Esophagus mucosa (tissue), 1 donor: ENCODE data around the gene CHKA. TPM values are rescaled to one million over a fixed set of nuclear protein-coding genes. Genes with fewer than 3 reads are reported as not detected.
A peak's percentile ranks its signal among the peaks of the same experiment; 100 is the strongest.

Experiments
- ATAC-seq: fragments of 200-7000 bp; cut with Tn5 transposase; one replicate; pipeline ENCODE4 v1.9.1; 2020
- total RNA-seq: library from RNA; stranded (reverse); gene quantifications from one replicate; pipeline ENCODE4 v1.2.4, GENCODE V29; 2023
- donor health status: DM: yes; HTN: yes; CAD: no.

Gene CHKA
- total RNA-seq, 1 donor from 2014 or later = 2.3 TPM

DNA sequence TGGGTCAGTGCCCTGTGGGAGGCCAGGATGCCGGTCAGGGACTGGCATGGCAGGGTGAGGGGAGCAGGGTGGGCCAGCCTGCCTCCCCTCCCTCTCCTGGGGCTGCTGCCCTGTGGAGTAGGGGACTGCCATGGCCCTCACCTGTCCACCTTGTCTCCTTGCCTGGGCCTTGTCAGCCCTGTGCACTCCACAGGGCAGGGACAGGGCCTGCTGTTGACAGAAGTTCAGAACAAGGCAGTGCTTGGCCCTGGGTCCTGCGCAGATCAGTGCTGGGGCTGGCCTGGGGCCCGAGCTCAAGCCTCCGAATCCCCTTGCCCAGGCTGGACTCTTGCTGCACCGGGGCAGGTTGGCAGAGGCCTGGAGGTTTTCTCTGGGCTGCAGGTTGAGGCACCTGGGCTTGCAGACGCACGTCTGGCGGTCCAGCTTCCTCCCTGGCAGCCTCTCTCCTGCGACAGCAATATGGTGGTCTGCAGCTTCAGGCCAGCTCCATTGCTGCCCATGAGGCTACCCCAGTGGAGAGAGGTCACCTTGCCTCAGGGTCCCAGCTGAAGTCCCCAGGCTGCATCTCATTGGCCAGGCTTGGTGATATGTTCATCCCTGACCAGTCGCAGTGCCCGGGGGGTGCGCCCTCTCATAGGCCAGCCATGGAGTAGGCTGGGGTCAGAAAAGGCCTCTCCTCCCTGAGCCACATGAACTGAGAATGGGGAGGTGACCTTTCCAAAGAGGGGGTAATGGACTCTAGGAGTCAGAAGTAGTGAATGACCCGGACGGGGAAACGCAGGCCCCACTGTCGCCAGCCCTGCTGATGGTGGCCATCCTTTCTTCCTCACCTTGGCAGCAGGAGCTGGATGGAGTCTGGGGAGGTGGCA, 21.5 kb upstream of the CHKA start:
- peak; percentile 2 for ATAC-seq

DNA sequence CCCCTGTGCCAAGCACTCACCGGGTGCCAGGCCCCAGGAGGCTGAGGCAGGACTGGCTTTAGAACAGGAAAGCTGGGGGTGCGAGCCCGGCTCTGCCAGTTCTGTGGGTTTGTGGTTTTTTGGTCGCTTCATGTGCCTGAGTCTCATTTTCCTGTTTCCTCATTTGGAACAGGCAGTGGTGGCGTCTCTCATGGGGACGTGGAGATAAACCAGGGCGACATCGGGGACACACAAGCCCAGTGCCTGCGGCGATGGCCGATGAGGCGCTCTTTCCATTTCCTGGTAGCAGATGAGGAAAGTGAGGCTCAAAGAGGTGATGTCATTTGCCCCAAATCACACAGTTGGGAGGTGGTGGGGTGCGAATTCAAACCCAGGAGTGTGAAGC, 20.8 kb upstream of the CHKA start:
- ATAC-seq = peak; percentile 55

DNA sequence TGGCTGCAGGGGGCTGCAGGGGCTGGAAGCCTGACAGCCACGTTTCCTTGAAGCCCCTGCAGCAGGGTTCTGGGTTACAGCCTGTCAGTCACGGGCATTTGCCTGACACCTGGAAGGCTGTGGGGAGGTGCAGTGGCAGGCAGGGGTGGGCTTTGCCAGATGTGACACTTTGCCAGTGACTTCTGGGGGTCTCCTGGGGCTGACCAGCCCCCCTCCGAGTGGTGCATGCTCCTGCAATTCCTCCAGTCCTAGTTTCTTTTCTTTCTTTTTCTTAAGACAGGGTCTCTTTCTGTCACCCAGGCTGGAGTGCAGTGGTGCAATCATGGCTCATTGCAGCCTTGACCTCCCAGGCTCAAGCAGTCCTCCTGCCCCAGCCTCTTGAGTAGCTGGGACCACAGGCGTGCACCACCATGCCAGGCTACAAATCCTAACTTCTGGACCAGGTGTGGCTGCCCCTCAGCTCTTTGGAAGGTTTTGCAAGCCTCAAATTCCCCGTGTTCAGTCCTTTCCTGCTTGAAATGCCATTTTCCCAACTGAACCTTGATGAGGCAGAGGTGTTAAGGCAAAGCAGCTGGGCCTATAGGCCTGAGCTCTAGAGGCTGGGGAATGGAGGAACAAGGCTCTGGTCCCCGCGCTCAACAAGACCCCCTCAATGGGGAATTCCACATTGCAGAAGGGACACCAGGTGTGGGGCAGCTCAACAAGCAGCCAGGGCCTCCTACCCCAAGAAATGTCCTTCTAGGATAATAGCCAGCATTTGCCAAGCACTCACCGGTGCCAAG, 20.2 kb upstream of the CHKA start:
- ATAC-seq = no peak

DNA sequence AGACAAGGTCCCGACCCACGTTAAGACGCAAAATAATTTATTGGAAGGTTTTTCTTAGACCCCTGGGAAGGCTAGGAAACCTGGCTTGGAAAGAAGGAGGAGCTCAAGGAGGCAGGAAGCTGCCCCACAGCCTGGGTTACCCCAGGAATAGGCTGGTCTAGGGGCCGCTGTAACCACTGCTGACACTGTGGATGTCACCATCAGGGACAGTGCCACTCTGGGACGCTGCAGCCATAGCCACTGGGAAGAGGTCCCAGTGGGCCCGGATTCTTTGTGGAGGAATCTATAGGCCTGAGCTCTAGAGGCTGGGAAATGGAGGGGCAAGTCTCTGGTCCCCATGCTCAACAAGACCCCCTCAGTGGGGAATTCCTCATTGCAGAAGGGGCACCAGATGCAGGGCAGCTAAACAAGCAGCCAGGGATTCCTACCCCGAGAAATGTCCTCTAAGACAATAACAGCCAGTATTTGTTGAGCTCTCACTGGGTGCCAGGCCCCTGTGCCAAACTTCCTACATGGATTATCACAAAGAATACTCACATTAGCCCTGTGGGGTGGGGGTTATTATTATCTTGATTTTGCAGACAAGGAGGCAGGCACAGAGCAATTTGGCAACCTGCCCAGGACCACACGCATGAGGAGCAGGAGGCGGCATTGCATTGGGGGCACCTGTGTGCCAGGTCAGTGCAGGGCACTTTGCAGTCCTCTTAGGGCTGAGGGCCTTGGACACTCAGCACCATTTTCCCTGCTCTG, 19.5 kb upstream of the CHKA start:
- no peak for ATAC-seq

DNA sequence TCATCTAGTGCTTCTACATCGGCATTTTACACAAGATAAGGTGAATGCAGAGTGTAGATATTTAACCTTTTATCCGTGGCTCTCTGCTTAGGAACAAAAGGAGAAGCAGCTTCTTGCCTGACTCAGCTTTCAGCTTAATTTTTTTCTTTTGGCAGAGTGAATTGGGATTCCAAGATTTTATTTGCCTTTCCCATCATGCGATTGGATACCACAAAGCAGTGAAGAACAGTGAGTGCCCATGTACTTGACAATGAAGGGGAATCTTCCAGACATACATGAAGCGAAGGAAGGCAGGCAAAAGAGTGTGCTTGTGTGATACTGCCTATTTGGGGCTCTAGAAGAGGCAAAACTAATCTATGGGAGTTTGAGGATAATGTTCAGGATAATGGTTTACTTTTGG, 17.0 kb upstream of the CHKA start:
- ATAC-seq = no peak

DNA sequence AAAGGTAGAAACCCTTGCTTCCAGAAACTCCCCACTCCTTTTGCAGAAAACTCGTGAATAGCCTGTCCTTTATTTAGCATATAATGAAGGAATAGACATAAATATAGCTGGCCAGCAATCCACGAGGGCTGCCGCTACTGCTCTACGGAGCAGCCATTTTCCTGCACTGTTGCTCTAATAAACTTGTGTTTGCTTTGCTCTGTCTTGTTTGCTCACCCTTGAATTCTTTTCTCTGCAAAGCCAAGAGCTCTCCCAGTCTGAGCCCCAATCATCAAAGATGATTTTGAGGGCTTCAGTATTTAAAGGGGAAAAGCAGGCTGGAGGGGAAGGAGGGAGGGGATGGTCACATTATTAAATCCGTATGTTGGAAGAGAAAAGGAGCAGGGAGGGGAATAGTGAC, 16.6 kb upstream of the CHKA start:
- no peak for ATAC-seq

DNA sequence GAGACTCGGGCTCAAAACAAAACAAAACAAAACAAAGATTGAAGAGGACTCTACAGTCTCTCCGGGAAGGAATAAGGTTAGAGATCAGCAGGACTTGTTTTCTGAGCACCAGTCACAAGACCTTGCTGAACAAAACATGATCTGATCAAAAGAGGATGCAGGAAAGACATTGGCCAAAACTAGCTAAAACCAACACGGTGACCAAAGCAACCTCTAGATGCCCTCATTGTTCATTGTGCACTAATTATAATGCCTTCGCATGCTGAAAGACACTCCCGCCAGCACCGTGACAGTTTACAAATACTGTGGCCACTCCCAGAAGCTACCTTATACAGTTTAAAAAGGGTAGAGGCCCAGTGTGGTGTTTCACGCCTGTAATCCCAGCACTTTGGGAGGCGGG, 15.7 kb upstream of the CHKA start:
- ATAC-seq = no peak

DNA sequence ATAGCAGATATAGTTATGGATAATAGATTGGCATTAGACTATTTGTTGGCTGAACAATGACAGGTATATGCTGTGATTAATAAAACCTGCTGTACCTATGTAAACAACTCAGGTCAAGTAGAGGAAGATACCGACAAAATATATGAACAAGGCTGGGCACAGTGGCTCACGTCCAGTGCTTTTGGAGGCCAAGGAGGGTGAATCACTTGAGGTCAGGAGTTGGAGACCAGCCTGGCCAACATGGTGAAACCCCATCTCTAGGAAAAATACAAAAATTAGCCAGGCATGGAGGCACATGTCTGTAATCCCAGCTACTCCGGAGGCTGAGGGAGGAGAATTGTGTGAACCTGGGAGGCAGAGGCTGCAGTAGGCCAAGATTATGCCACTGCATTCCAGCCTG, 14.0 kb upstream of the CHKA start:
- ATAC-seq = peak; percentile 29

DNA sequence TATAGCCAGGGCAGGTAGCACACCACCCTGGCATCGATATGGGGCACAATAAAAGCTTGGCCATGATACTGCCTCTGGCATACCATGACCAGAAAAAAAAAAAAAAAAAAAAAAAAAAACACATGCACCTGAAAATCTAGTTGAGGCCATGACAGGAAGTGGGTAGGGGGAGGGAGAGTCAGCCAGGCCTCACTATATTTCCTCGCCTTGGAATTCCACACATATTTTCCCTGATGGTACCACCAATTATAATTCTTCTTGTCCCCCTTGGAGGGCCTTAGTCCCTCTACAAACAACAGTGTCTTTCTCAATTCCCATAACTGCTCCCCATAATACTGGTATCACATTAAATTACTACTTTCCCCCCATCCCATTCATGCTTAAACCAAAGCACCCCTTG, 12.6 kb upstream of the CHKA start:
- no peak for ATAC-seq

DNA sequence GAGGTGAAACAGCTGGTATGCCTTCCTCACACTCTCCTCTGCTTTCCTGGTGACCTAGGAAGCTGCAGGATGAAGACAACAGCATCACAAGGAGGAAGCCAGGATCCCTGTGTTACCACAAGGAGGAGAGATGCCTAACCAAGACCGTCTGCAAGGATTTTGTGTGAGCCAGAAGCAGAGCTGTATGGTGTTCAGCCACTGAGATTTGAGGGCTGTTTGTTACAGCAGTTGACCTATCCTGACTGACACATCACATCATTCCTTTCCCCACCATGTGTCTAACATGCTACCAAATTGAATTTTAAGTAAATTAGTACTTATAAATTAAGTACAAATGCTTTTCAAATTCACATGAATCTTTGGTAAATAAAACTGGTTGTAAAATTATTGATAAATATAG, 8.9 kb upstream of the CHKA start:
- ATAC-seq = no peak

DNA sequence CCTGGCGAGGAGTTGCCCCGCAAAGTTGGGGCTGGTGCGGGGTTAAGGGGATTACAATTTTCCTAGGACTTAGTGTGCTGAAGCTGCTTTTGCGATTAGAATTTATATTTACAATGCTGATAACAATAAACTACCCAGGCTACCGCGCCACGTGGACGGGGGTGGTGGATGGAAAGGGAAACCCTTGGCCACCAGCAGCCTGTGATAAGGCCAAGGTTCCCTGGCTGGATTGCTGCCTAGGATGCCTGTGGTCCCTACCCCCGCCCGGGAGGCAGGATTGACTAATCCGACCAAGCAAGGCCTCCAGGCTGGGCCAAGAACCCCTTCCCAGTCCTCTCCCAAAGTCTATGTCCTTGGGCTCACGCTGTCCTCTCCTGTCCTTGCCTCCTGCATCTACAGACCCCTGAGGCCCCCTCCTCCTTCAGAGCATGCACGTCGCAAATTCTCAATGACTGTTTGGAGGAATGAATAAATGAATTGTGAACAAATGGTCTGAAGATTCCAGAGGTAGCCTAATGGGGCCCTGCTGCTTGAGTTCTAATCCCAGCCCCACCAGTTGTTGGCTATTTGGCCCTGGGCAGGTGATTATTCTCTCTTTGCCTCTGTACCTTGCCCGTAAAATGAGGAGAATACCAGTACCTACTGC, 7.6 kb upstream of the CHKA start:
- no peak for ATAC-seq

DNA sequence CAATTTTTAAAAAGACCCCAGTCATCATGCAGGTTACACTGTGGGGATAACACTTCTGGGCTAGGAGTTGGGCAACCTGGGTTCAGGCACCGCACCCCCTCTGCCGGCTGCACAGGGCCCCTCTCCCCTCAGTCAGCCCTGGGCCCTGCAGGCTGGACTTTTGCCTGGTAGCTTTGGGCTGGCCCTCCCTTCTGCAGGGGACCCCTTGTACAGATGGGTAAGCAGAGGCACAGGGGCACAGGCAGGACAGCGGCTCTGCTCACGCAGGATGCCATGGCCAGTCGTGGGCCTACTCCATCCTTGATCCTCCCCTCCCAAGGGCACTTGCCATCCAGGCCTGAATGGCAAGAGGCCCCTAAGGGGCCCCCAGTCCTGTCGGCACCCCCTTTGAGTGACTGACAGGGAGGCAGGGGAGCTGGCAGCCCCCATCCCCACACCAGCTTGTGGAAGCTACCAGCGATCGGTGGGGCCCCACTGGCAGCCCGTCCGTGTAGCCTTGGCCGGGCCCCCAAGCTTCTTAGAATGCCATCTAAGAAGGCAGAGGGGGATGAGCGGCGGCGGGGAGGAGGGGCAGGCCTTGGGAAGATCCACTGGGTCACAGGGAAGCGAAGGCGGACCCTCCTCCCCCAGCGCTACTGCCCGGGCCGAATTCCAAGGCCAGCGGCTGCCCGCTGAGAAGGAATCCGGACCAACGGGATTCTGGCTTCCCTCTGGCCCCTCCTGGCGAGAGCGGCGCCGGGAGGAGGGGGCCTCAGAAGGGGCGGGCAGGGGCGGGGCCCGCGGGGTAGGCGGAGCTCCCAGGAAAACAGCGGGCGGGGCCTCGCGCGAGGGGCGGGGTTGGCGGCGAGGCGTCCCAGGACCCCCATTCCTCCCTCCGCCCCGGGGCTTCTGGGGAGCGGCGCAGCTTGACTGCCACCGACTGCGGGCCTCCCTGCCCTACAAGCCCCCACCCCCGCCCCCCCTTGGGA, 6.8 kb upstream of the CHKA start:
- ATAC-seq = peak; percentile 47

DNA sequence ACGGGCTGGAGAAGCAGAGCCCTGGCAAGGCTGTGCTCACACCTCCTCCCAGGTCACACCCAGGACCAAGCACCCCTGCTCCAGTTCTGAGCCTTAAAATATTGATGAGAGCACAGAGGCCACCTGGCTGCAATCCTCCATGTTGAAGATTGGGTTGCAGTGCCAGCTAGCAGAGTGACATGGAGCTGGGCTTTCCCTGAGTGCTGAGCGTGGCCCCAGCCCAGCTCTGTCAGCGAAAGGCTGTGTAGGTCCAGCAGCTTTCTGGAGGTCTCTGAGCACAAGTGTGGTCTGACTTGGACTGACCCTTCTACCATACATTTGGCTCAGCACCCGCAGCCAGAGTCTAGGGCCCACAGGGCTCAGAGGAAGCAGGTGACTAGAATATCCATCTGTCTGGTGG, 4.0 kb upstream of the CHKA start:
- ATAC-seq = no peak

DNA sequence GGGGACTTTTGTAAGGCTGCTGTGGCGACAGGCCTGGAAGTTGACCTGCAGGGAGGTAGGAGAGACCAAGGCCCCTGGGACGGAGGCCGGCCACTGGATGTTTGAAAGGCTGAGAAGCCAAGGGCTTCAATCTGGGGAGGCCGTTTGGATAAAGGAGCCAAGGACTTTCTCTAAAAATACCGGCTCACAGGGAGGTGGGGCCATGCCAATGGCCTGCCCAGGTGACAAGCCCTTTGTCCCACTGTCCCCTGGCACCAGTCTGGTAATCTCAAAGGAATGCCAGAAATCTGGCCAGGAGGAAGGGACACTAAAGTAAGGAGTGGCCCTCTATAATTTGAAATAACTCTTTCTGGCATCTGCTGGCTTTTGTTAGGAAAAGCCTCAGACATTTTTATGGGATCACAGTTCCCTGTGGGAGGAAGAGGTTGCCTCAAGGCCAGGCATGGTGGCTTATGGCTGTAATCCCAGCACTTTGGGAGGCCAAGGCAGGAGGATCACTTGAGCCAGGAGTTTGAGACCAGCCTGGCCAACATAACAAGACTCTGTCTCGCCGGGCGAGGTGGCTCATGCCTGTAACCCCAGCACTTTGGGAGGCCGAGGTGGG, 1.9 kb upstream of the CHKA start:
- ATAC-seq = no peak

DNA sequence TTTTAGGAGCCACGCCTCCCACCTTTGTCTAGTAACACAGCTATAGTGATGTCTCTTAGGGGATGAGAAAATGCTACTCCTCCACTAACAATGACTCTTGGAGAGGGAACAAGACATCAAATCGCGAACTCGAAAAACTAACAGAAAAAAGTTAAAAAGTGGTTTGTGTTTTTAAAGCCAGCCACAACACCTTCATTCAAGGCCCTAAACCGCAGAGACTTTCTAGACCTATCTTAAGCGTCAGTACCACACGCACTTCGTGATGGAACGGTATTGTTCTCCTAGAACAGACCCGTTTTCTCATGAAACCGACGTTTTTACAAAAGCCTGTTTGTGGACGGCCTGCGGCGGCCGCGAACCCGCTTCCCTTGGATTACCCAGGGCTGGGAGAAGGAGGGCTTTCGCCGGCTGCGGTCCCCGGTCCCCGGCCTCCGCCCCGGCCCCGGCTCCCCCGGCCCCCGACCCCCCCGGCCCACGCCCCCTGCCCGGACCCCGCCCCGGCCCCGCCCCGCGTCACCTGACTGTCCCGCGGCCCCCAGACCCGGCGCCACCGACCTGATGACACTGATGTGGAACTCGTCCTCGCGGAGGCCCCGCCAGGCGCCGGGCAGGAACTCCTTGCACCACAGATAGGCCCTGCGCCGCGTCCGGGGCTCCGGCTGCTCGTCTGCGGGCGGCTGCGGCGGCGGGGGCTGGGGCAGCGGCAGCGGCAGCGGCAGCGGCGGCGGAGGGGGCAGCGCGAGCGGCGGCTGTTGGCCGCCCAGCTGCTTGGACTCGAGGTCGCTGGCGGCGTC, 718 bp downstream of the CHKA start:
- no peak for ATAC-seq

DNA sequence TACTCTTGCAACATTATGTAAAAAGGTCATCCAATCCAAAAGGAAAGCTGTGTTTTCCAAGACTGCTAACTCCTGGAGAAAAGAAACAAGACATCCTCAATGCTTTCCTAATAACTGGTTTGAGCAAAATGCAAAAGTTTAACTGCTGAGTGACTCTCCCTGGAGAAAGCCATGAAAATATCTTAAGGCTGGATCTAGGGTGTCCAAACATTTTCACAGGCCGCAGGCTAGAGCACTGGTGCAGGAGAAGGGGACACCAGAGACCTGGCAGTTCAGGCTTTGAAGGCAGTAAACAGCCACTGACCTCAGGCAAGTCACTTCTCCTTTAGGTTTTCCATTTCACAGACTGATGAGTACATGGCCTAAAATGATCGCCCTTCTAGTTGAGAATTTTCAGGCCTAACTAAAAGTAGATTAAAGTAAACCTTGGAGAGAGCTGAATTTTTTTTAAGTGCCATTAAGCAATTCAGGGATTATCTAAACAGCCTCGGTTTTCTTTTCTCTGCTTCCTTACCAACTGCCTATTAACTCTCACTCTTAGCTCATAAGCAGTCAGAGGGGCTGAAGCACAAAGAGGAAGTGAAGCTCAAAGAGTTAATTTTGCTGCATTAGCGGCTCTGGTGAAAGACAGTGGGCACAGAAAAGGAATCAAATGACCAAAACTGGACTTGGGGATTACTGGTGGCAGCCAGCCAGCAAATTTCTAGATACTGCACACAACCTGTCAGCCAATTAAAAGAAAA, 2.3 kb downstream of the CHKA start:
- no peak for ATAC-seq

DNA sequence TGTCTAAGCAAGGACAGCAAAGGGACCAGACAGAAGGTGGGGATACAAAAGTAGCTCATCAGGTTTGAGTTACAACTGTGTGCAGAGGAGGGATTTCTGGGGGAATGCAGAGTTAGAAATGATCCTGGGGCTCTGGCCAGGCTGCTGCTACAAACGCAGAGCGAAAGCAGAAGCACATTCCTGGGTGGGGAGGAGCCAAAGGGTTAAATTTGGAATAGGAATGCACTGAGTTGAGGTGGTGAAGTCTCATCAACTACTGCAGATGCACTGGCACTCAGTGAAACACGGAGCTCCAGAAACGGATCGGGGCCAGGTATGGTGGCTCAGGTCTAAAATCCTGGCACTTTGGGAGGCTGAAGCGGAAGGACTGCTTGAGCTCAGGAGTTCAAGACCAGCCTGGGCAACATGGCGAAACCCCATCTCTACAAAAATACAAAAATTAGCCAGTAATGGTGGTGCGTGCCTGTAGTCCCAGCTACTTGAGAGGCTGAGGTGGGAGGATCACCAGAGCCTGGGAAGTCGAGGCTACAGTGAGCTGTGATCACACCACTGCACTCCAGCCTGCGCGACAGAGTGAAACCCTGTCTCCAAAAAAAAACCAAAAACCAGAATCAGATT, 3.2 kb downstream of the CHKA start:
- no peak for ATAC-seq

DNA sequence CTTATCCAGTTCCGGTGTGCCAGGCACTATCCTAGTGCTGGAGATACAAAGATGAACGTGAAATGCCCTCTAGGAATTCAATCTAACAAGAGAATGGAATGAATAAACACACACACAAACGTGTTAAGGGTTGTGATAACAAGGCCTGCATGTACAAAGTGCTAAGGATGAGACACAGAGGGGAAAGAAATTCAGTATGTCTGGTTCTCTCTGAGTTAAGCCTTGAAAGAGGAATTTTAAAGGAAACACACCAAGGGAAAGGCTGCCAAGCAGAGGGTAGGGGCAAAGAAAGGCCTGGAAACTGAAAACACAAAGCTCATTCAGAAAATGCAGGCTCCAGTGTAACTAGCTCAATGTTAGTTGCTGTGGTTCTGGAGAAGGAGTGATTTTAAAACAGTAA, 4.2 kb downstream of the CHKA start:
- ATAC-seq = no peak

DNA sequence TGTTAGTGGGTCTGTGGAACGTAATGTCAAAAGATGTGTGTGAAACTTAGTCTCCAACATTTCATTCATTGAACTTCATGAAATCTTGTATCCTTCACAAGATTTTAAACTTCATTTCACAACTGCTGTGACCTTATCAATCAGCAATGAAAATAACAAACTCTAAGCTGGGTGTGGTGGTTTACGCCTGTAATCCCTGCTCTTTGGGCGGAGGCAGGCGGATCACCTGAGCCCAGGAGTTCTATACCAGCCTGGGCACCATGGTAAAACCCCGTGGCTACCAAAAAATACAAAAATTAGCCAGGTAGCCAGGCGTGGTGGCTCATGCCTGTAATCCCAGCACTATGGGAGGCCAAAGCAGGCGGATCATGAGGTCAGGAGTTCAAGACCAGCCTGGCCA, 5.1 kb downstream of the CHKA start:
- peak; percentile 59 for ATAC-seq
